ENCODE results near the gene IL3. TPM values are rescaled to one million over a fixed set of nuclear protein-coding genes. Genes with fewer than 3 reads are reported as not detected.

IL3 gene
- total RNA-seq, 1 experiment from 2014 or later: not detected

DNA sequence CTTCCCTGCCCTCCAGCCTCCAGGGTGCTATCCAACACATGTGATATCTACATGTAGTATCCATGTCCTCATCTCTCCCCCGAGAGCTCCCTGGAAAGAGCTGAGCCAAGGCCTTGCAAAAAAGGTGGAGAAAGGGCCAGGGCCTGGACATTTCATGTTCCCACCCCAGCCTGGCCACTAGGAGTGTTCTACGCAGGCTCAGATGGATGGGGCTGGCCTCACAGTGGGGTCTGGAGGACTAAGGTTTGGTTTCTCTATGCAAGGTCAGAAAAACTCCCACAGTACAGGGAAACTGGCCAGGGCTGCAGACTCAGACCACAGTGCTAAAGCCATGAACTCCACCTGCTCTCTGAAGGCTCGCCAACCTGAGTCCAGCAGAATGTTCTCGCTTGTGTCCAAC, 11.6 kb downstream of the IL3 start:
- no peak for DNase-seq (ENCODE audit: low read depth)

DNA sequence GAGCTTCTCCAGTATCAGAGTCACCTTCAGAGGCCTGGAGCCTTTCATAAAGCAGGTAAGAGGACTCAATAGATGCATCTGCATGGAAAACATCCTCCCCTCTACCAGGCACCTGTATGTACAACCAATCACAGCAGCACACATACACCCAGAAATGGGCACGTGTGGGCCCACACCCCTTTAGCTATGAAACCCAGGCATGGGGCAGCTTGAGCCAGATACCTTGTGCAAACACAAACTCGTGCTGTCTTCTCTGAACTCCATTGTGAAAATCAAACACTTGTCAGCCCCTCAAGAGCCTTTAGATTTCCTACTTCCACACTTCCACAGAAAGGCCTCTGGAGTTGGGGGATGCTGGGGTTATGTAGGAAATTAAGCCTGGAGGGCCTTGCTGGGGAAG, 12.1 kb downstream of the IL3 start:
- no peak for DNase-seq (ENCODE audit: low read depth)

DNA sequence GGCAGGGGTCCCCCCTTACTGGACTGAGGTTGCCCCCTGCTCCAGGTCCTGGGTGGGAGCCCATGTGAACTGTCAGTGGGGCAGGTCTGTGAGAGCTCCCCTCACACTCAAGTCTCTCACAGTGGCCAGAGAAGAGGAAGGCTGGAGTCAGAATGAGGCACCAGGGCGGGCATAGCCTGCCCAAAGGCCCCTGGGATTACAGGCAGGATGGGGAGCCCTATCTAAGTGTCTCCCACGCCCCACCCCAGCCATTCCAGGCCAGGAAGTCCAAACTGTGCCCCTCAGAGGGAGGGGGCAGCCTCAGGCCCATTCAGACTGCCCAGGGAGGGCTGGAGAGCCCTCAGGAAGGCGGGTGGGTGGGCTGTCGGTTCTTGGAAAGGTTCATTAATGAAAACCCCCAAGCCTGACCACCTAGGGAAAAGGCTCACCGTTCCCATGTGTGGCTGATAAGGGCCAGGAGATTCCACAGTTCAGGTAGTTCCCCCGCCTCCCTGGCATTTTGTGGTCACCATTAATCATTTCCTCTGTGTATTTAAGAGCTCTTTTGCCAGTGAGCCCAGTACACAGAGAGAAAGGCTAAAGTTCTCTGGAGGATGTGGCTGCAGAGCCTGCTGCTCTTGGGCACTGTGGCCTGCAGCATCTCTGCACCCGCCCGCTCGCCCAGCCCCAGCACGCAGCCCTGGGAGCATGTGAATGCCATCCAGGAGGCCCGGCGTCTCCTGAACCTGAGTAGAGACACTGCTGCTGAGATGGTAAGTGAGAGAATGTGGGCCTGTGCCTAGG, 13.0 kb downstream of the IL3 start, which contains the start of gene CSF2:
TSS of gene CSF2 (plus strand) at position 559 of the 783 bp plus-strand sequence. CDS start at position 594, 35 bp downstream.
- DNase-seq (ENCODE audit: low read depth): peak; percentile 86

DNA sequence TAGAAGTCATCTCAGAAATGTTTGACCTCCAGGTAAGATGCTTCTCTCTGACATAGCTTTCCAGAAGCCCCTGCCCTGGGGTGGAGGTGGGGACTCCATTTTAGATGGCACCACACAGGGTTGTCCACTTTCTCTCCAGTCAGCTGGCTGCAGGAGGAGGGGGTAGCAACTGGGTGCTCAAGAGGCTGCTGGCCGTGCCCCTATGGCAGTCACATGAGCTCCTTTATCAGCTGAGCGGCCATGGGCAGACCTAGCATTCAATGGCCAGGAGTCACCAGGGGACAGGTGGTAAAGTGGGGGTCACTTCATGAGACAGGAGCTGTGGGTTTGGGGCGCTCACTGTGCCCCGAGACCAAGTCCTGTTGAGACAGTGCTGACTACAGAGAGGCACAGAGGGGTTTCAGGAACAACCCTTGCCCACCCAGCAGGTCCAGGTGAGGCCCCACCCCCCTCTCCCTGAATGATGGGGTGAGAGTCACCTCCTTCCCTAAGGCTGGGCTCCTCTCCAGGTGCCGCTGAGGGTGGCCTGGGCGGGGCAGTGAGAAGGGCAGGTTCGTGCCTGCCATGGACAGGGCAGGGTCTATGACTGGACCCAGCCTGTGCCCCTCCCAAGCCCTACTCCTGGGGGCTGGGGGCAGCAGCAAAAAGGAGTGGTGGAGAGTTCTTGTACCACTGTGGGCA, 13.8 kb downstream of the IL3 start:
- DNase-seq (ENCODE audit: low read depth): no peak

DNA sequence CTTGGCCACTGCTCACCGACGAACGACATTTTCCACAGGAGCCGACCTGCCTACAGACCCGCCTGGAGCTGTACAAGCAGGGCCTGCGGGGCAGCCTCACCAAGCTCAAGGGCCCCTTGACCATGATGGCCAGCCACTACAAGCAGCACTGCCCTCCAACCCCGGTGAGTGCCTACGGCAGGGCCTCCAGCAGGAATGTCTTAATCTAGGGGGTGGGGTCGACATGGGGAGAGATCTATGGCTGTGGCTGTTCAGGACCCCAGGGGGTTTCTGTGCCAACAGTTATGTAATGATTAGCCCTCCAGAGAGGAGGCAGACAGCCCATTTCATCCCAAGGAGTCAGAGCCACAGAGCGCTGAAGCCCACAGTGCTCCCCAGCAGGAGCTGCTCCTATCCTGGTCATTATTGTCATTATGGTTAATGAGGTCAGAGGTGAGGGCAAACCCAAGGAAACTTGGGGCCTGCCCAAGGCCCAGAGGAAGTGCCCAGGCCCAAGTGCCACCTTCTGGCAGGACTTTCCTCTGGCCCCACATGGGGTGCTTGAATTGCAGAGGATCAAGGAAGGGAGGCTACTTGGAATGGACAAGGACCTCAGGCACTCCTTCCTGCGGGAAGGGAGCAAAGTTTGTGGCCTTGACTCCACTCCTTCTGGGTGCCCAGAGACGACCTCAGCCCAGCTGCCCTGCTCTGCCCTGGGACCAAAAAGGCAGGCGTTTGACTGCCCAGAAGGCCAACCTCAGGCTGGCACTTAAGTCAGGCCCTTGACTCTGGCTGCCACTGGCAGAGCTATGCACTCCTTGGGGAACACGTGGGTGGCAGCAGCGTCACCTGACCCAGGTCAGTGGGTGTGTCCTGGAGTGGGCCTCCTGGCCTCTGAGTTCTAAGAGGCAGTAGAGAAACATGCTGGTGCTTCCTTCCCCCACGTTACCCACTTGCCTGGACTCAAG, 14.6 kb downstream of the IL3 start:
- DNase-seq (ENCODE audit: low read depth): peak; percentile 71

DNA sequence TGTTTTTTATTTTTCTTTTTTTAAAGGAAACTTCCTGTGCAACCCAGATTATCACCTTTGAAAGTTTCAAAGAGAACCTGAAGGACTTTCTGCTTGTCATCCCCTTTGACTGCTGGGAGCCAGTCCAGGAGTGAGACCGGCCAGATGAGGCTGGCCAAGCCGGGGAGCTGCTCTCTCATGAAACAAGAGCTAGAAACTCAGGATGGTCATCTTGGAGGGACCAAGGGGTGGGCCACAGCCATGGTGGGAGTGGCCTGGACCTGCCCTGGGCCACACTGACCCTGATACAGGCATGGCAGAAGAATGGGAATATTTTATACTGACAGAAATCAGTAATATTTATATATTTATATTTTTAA, 15.2 kb downstream of the IL3 start:
- DNase-seq (ENCODE audit: low read depth): no peak

DNA sequence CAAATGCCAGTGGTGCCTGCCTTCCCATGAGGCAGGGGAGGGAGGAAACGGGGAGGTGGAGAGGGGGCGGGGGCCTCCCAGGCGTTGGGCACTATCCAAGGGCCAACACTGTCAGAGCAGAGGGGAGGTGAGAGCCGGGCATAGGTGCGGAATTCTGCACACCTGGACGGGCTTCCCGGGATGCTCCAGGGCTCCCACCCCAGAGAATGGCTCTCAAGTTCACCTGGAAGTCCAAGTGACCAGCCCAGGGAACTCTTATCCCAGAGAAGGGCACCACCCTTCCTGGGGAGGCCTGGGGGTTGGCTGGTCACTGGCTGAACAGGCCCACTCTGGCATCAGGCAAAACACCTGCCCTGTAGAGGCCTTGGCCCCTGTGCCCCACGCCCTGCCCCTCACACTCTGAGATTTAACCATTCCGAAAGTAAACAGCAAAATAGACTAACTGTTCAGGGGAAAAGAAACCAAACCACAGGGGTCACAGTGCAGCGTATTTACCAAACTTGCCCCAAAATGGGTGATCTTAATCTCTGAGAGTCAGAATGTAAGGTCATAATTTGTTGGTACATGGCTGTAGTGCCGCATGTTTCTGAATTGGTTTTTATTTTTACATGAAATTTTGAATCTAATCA, 15.9 kb downstream of the IL3 start:
- DNase-seq (ENCODE audit: low read depth): no peak

DNA sequence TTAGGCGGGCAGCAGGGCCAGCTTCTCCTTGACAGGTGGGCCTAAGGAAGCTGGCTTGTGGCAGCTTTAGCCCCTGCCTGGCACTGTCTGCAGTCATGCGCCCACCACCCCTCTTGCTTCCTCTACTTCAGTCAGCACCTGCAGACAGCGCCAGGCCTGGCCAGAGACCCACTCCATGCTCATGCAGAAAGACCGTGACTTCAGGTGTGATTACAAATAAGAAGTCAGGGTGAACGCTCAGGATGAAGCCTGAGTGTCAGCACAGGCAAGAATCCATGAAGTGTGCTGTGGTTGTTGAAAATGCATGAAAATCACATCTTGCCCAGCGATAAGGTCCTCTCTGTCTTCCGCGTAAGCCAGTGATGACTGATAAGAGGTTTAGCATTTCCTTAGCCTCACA, 16.5 kb downstream of the IL3 start:
- no peak for DNase-seq (ENCODE audit: low read depth)

DNA sequence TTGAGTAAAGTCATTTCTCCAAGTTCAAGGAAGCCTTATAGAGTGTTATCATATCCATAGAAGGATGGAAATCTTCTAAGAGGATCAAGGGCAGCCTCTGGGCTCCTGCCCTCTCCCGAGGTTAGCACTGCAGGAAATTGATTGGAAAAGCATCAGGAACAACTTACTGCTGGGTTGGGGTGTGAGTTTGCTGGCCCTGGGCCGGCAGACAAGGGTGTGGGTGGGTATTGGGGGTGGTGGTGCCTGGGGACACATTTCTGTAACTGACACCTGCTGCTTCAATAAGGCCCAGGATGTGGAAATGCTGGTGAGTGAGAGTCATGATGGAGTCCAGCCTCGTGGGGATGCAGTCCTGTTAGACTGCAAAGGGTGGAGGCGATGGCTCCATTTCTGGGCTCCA, 18.6 kb downstream of the IL3 start:
- no peak for DNase-seq (ENCODE audit: low read depth)

DNA sequence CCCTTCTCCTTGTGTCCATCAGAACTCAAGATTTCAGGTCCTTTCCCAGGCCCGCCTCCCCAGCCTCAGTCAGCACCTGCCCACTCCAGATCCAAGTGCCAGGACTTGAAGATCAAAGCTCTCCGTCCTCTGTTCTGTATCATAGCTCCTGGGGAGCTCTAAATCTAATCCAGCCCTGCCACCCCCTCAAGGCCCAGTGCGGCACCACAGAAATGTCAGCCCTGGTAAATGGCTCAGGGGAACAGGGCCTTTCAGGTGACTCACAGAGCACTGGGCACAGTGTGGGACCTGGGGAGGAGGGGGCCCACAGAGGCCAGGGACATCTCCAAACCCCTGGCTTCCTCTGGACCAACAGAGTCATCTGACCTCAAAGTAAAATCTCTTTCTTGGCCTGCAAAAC, 19.2 kb downstream of the IL3 start:
- no peak for DNase-seq (ENCODE audit: low read depth)

DNA sequence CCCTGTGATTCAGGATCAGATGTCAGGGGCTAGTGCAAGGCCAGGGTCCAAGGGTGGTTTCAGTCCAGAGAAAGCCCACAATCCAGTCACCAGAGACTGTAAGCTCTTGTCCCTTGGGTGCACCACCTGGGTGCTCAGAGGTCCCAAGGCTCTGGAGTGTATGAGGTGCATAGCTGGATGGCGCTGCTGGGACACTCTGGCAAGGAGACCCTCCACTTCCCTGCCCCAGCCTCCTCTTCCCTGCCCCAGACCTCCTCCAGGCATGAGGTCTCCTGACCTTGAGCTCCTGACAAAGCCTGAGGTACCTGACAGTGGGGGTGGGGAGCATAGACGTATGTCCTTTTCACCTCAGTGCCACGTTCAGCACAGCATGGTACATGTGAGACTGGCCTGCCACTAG, 20.1 kb downstream of the IL3 start:
- DNase-seq (ENCODE audit: low read depth): no peak

DNA sequence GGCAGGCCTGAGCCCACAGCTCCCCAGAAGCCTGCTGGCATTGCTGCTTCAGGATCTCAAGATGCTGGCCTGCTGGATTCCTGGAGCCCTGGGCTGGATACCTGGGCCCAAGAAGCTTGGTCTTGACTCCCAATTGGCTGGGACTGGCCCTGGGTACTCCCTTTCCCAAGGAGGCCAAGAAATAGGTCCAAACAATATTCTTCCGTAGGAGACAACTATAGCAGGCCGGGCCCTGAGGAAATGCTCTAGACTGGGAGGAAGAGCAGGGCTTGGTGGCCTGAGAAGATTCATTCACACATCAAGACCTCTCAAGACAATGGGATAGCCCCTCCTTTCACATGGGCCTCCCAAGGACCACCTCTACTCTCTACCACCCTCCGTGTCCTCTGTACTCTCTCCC, 21.0 kb downstream of the IL3 start:
- DNase-seq (ENCODE audit: low read depth): no peak

DNA sequence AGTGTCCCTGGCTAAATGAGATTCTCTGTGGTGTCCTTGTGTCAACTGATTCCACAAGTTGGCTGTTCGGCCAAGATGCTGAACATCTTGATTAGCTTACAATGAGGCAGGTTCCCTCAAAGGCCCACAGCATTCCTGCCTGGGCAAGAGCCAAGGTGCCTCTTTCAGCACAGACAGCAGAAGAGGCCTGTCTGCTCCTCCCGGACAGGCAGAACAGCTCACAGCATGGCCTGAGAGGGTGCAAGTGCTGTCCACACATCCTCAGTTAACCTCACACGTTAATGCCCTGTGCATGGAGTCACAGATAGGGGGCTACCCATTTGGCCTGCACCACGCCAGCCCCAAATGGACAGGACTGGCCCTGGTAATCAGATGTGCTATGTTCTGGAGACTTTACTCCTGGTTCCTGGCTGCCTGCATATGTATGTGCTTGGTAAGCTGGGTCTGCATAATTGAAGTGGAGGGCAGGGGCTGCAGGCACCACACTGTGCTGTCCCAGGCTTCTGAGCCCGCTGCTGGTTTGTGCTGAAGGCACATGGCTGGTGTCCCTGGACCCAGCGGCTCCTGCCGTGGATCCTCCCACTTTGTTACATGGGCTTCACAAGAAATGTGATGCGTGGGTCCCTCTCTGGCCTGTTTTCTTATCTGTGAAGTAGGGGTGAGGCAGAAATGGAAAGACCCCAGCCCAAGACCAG, 22.0 kb downstream of the IL3 start:
- DNase-seq (ENCODE audit: low read depth): no peak

DNA sequence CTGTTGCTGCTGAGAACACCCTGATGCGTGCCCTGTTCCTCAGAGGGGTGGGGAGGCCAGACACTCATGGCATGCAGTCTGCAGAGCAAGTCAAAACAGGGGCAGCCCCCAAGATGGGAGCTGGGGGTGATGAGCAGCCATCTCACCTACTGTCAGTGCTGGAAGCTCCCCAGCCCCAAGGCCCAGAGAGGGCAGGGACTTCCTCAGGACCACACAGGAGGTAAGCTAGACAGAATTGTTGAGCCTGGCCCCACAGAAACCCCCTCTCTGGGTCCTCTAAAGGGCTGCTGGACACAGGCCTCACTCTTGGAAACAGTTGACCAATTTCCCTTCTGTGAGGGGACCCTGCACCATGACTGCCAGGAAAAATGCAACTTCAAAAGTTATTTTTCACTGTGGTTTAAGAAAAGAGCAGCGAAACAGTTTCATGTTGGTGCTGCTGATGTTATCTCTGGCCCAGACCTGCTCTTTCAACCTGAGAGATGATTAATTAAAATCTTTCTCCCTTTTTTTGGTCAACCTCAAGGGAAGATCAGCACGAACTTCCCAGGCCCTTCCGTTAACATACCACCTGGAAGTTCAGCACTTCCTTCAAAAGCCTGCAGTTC, 22.7 kb downstream of the IL3 start:
- DNase-seq (ENCODE audit: low read depth): no peak

DNA sequence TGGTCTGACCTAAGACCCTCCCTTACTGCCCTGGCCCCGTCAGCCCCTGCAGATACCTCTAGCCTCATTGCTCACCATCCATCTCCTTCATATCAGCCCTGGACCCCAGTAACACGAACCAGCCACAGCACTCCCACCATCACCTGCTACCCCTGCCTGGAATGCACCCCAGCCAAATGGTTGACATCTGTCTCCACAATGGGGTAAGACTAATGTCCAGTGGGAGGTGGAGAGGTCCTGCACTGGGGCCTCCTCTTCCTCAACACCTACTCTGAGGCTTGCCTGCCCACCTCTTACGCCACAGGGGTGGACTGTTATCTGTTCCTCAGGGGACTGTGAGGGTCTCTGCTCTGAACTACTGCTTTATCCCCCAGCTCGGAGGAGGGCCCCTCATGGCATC, 25.2 kb downstream of the IL3 start:
- DNase-seq (ENCODE audit: low read depth): no peak

DNA sequence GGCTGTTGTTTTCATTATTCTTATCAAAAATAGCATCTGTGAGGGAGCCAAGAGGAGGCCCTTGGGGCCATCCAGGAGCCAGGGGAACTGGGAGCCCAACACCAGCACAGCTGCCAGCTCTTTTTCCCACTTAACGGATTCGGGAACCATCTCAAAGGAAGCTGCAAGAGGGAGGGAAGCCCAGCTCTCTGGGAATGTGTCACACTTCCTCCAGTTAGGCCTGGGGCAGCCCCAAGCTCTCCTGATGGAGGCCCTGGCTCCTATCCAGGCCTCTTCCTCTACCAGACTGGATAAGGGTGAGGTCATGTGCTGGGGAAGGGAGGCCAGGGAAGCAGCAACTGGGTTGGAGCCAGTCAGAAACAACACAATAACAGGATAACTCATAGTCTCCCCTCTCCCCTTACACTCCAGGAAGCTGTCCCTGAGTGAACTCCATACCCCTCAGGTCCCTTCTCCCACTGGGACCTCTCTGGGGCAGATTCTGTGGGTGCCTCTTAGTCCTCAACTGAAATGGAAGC, 25.9 kb downstream of the IL3 start:
- peak; percentile 99 for DNase-seq (ENCODE audit: low read depth)

DNA sequence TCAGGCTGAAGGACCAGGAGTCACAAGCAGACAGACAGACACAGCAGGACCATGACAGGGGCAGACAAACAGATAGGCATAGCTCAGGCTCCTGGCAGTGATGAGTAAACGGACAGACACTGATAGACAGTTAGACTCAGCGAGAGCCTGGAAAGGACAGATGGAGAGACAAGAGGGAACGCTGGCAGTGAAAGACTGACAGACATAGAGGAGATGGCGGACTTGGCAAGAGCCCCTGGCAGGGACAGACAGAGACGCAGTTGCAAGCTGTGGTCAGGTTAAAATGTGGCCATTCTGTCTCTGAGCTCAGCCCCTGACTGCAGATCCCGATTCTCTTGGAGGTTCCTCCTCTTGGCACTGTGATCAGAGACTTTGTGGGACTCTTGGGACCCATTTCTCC, 26.7 kb downstream of the IL3 start:
- no peak for DNase-seq (ENCODE audit: low read depth)

DNA sequence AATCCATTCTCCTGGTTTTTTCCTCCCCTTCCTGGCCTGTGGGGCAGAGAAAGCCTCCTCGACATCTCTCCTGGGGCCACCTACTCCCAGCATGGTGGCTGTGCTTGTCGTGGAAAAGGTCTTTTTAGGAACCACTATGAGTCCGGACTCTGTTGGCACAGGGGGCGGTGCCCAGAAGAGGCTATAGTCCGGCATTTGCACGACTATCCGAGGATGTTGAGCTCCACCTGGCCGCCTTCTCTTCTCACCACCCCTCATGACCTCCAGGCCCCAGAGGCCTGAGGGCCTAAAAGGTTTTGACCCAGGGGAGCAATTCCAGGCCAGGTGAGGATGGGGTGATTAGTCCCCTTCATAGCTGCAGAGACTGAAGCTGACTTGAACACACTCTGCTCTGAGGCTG, 27.2 kb downstream of the IL3 start:
- DNase-seq (ENCODE audit: low read depth): no peak

DNA sequence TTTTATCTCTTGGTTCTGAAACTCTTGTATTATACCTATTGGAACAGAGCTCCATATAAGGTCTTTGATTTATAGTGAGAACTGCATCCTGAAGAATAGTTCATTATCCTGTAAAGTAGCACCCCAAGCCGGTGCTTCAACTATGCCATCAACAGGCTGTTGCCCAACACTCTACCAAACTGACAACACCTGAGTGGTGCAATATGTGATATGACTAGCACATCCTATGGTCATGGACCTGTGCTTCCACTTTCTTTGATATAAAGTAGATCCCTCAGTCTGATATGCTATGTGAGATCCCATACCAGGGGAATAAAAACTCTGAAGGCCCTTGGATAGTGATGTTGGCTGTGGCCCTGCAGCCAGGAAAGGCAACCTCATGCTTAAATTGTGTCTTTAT, 28.9 kb downstream of the IL3 start:
- no peak for DNase-seq (ENCODE audit: low read depth)

DNA sequence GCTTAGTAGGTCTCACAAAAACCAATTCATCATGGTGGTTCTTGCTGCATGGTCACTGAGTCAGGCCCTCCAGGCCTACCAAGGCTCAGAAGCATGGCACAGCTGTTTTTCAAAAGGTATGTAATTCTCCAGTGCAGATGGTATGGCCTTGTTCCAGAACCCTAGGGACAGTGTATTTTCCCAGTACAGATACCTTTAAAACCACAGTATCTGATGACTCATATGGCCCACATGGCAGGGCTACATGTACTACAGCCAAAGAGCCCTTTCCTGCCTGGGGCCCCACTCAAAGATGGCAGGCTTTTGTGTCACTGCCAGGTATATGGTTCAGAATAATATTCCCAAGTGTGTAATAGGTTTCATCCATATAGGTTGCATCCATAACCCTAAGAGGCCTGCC, 29.7 kb downstream of the IL3 start:
- peak; percentile 95 for DNase-seq (ENCODE audit: low read depth)

DNA sequence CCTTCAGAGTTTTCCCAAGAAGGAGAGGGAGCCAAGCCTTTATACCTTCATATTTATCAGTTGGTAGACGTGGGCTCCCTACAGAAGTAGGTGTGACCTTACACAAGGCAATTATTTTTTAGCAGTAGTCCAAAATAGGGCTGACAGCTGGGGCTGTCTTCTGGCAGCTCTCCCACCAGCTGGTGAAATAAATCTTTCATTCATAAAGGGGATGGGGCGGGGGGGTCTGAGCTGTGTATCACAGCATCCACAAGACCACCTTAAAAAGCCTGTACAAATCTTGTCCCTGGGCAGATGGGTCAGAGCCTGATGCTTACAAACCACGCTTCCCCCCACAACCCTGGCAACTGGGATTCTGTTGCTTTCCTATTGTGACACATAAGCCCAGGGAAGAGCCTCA, 32.8 kb downstream of the IL3 start:
- DNase-seq (ENCODE audit: low read depth): no peak
